GM12878 (cell line): ENCODE results near the gene PIP5KL1. TPM values are rescaled to one million over a fixed set of nuclear protein-coding genes. Genes with fewer than 3 reads are reported as not detected.

Experiments used
- ATAC-seq: fragments of 200-7000 bp; cut with Tn5 transposase; 3 replicates; pipeline ENCODE4 v1.9.1; 2020; ENCODE audit warnings: mild to moderate bottlenecking, moderate library complexity
- BruUV-seq: library from RNA; stranded (reverse); fragments of 400-500 nt; replicated peaks from 2 replicates; lab custom pipeline; 2021; lab: Mats Ljungman, UMichigan
- CTCF ChIA-PET: fragments of 300-600 bp; sonication (Branson Sonifier 250); formaldehyde crosslinking; extraction: SDS; loops from one replicate; lab custom pipeline; 2021; ENCODE audit warnings: inconsistent platforms; lab: Yijun Ruan, JAX
- POLR2A ChIA-PET: fragments of 350-600 bp; formaldehyde crosslinking; extraction: SDS; loops from one replicate; lab custom pipeline; 2021; ENCODE audit warnings: inconsistent platforms; lab: Charles Lee
- RAD21 ChIA-PET: fragments of 300-600 bp; sonication (Branson Sonifier 250); formaldehyde crosslinking; loops from one replicate; lab custom pipeline; 2023; ENCODE audit warnings: antibody characterized with exemption; ENCODE audit not compliant: unreplicated experiment; lab: Charles Lee
- SMC1A ChIA-PET: fragments of 300-600 bp; sonication (Branson Sonifier 250); formaldehyde crosslinking; loops from one replicate; lab custom pipeline; 2023; ENCODE audit not compliant: unreplicated experiment, uncharacterized antibody; lab: Charles Lee
- DNase-seq: peaks from one replicate; pipeline ENCODE4 v3.0.0-alpha.2; 2011; ENCODE audit warnings: low read depth, low spot score
- FAIRE-seq: peaks from 3 replicates; lab custom pipeline; 2011; peaks lifted over from hg19 to GRCh38; lab: Jason Lieb, UNC
- H2AFZ ChIP-seq: 2 replicates; pipeline ENCODE4 v1.6.0; 2011; ENCODE audit warnings: low read depth, low read length, control low read depth; ENCODE audit not compliant: control insufficient read depth
- H3K27ac ChIP-seq: 2 replicates; pipeline ENCODE4 v1.5.1; 2011; ENCODE audit warnings: control low read depth; ENCODE audit not compliant: control insufficient read depth, insufficient read depth
- H3K27me3 ChIP-seq, 2 experiments: replicated peaks in 1 of 2; 2 replicates each; pipeline versions ENCODE4 v1.6.0 to v1.6.1; 2011; ENCODE audit warnings: low read length in 1 of 2; ENCODE audit not compliant: control insufficient read depth in 2 of 2, insufficient read depth in 2 of 2
- H3K36me3 ChIP-seq, 2 experiments: 2 replicates each; pipeline ENCODE4 v1.5.1; 2011; ENCODE audit warnings: low read length in 1 of 2; ENCODE audit not compliant: control insufficient read depth in 2 of 2, insufficient read depth in 2 of 2
- H3K4me1 ChIP-seq: 2 replicates; pipeline ENCODE4 v1.6.1; 2011; ENCODE audit warnings: mild to moderate bottlenecking, low read length, moderate library complexity, mixed read lengths; ENCODE audit not compliant: control insufficient read depth, insufficient read depth
- H3K4me2 ChIP-seq: 2 replicates; pipeline ENCODE4 v1.6.0; 2011; ENCODE audit warnings: control low read depth; ENCODE audit not compliant: control insufficient read depth, insufficient read depth
- H3K4me3 ChIP-seq: fragments of 200-600 bp; sonication (generic); 2 replicates; pipeline ENCODE4 v1.5.1; 2016
- H3K79me2 ChIP-seq: 2 replicates; pipeline ENCODE4 v1.6.0; 2011; ENCODE audit warnings: low read length; ENCODE audit not compliant: control insufficient read depth, insufficient read depth
- H3K9ac ChIP-seq: 2 replicates; pipeline ENCODE4 v1.8.0; 2011; ENCODE audit warnings: low read length, control low read depth, mixed read lengths; ENCODE audit not compliant: control insufficient read depth, insufficient read depth
- H3K9me3 ChIP-seq: replicated peaks from 3 replicates; pipeline ENCODE4 v1.5.1; 2011; ENCODE audit warnings: mild to moderate bottlenecking, low read length; ENCODE audit not compliant: control insufficient read depth, insufficient read depth
- H4K20me1 ChIP-seq: 2 replicates; pipeline ENCODE4 v1.6.0; 2011; ENCODE audit not compliant: control insufficient read depth, insufficient read depth
- CBX3 ChIP-seq: fragments of 200-600 bp; sonication (generic); IDR thresholded peaks from 2 replicates; pipeline ENCODE4 v1.6.1; 2016; ENCODE audit warnings: low read depth, borderline replicate concordance
- EZH2 ChIP-seq: IDR thresholded peaks from 2 replicates; pipeline ENCODE4 v1.6.1; 2012; ENCODE audit warnings: low read depth, mild to moderate bottlenecking, control low read depth, inconsistent platforms, low read length, borderline replicate concordance; ENCODE audit not compliant: control insufficient read depth
- FOXK2 ChIP-seq: fragments of 450-650 bp; IDR thresholded peaks from 2 replicates; pipeline ENCODE4 v1.6.1; 2017; ENCODE audit warnings: mild to moderate bottlenecking, moderate library complexity
- JUNB ChIP-seq: IDR thresholded peaks from 2 replicates; pipeline ENCODE4 v1.6.1; 2016; ENCODE audit warnings: antibody characterized with exemption, mild to moderate bottlenecking
- KAT2A ChIP-seq: conservative IDR thresholded peaks from 2 replicates; pipeline ENCODE4 v1.6.1; 2011; ENCODE audit warnings: low read depth, low read length; ENCODE audit not compliant: control insufficient read depth
- LARP7 ChIP-seq: fragments of 450-650 bp; IDR thresholded peaks from 2 replicates; pipeline ENCODE4 v1.6.1; 2017; ENCODE audit warnings: mild to moderate bottlenecking
- MTA3 ChIP-seq: IDR thresholded peaks from 2 replicates; pipeline ENCODE4 v1.6.1; 2012; ENCODE audit warnings: low read length, inconsistent platforms, borderline replicate concordance
- NFXL1 ChIP-seq: fragments of 450-650 bp; IDR thresholded peaks from 2 replicates; pipeline ENCODE4 v1.6.1; 2017; ENCODE audit warnings: antibody characterized with exemption, mild to moderate bottlenecking, borderline replicate concordance
- RELA ChIP-seq: fragments of 450-650 bp; IDR thresholded peaks from 2 replicates; pipeline ENCODE4 v1.8.0; 2014; ENCODE audit warnings: borderline replicate concordance; ENCODE audit not compliant: partially characterized antibody
- SIN3A ChIP-seq: IDR thresholded peaks from 2 replicates; pipeline ENCODE4 v1.6.1; 2012; ENCODE audit warnings: low read depth, low read length, improper control_type of control experiment
- SMARCA5 ChIP-seq: fragments of 450-650 bp; IDR thresholded peaks from 2 replicates; pipeline ENCODE4 v1.6.1; 2017; ENCODE audit warnings: mild to moderate bottlenecking
- STAT1 ChIP-seq: fragments of 450-650 bp; conservative IDR thresholded peaks from 2 replicates; pipeline ENCODE4 v1.6.1; 2014; ENCODE audit warnings: antibody characterized with exemption, mild to moderate bottlenecking
- SUZ12 ChIP-seq: fragments of 200-600 bp; sonication (generic); IDR thresholded peaks from one replicate; pipeline ENCODE4 v1.6.1; 2018; ENCODE audit warnings: antibody characterized with exemption, mild to moderate bottlenecking; ENCODE audit not compliant: unreplicated experiment
- TBL1XR1 ChIP-seq: IDR thresholded peaks from 2 replicates; pipeline ENCODE4 v1.6.1; 2012; ENCODE audit warnings: low read depth, low read length, improper control_type of control experiment
- WGBS: methylation state at CpG from one replicate; pipeline ENCODE4 v1.1.6; 2016; ENCODE audit warnings: low lambda C conversion rate; ENCODE audit not compliant: insufficient replicate concordance, insufficient coverage; ENCODE audit errors: missing lambda C conversion rate; 5-methylcytosine and 5-hydroxymethylcytosine counted together
- in situ Hi-C: fragments of 300-500 bp; cut with MboI; formaldehyde crosslinking; loops from 9 replicates; pipeline ENCODE4 v1.14.3; 2018; ENCODE audit warnings: mixed read lengths
- intact Hi-C: fragments of 100-400 bp; cut with micrococcal nuclease; formaldehyde crosslinking; loops from one replicate; pipeline ENCODE4 v1.14.2; 2022; ENCODE audit not compliant: unreplicated experiment
- polyA plus RNA-seq, 11 experiments: library from polyadenylated mRNA; depleted of rRNA in 4 of 11; unstranded in 6 of 11; stranded (reverse) in 5 of 11; fragments of >200 nt; fragmentation: Nextera tagmentation in 4 of 11; fragmentation: Illumina TruSeq in 1 of 11; extraction: Ambion mirVana in 4 of 11; extraction: Trizol in 1 of 11; gene quantifications; 1 replicate in 1 of 11; 2 replicates in 10 of 11; pipeline versions ENCODE4 v1.2.1 to v1.2.3, GENCODE V29; 2011 to 2016; ENCODE audit warnings: inconsistent platforms in 2 of 11, missing spikeins in 2 of 11, low read depth in 1 of 11
- total RNA-seq, 4 experiments: library from RNA; depleted of rRNA in 3 of 4; stranded (reverse); fragments of >200 nt in 3 of 4; fragmentation: Illumina TruSeq in 1 of 4; extraction: Trizol in 1 of 4; gene quantifications; 2 replicates each; pipeline versions ENCODE4 v1.2.1 to v1.2.3, GENCODE V29; 2013 to 2021
- TF ChIP-seq, protein P1 (sequence below): IDR thresholded peaks from 2 replicates; pipeline ENCODE4 v1.6.1; 2011; ENCODE audit warnings: mild to moderate bottlenecking, low read depth, low read length, moderate library complexity; ENCODE audit not compliant: insufficient replicate concordance

Gene PIP5KL1
- total and polyA plus RNA-seq, 10 of the 15 experiments (the other 5 are each of a cell fraction or from before 2014, with no cell fraction given): 0.04 to 0.67 (median 0.43) TPM; not detected in 2

DNA sequence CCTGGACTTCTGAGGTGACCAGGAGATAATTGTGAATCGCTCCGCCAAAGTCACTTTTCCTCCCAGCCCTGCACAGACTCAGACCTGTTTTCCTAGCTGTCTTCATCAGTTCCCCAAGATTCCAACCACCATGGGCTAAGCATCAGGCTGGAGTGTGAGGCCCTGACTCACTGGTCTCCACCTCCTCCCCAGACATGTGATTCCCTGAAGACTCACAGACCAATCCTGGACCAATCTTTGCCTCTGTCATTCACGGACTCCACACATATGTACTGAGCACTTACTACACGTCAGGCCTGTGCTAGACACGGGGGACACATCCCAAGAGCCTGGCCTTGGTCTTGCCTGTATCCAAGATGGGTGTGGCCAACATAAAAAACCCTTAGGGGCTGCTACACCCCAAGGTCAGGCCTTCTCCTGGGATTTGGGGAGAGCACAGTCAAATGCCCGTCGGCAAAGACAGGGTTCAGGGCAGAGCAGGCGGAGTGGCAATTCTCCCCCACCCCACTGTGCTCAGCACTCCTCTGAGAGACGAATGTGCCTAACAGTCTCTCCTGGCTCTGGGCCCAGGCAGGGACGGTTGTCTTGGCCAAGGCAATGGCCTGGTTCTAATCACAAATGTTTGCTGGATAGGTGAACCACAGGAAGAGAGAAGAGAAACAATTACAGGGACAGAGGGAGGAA, 38.3 kb upstream of the PIP5KL1 start (continued):
- TF ChIP-seq STAT1 (no peak), RELA (no peak), MTA3 (no peak), KAT2A (no peak), JUNB (no peak), SUZ12 (no peak), LARP7 (no peak), NFXL1 (no peak), FOXK2 (no peak), SIN3A (no peak)
- TF ChIP-seq, protein P1, sequence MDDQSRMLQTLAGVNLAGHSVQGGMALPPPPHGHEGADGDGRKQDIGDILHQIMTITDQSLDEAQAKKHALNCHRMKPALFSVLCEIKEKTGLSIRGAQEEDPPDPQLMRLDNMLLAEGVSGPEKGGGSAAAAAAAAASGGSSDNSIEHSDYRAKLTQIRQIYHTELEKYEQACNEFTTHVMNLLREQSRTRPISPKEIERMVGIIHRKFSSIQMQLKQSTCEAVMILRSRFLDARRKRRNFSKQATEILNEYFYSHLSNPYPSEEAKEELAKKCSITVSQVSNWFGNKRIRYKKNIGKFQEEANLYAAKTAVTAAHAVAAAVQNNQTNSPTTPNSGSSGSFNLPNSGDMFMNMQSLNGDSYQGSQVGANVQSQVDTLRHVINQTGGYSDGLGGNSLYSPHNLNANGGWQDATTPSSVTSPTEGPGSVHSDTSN: no peak

- no peaks in the 10 kb centered on the region for H3K27me3 ChIP-seq
- RAD21 ChIA-PET: interaction anchor here (1.6 kb wide), 1 partner anchor 67 kb away, joined by 3 read pairs; no protein-coding TSS in a partner anchor
- WGBS: 88% methylated on average over 3 of the region's 3 CpGs
- no peak for FAIRE-seq
- no peak overlapping the region for H2AFZ ChIP-seq
- CTCF ChIA-PET: interaction anchor here (1.7 kb wide), 1 partner anchor 11 kb away, joined by 5 read pairs; no protein-coding TSS in a partner anchor
- TF ChIP-seq TBL1XR1: no peak
- TF ChIP-seq SMARCA5: no peak
- TF ChIP-seq EZH2: no peak
- TF ChIP-seq CBX3: no peak
- intact Hi-C loops: no loop called here
- peaks cover 0 to 2% of the 10 kb centered on the region in 2 experiments; a peak in 3 of 4 replicates for H3K36me3 ChIP-seq
- no peak for DNase-seq
- H3K9ac ChIP-seq: no peak overlapping the region
- peaks cover 55% of the 10 kb centered on the region for H3K4me1 ChIP-seq
- no peaks in the 10 kb centered on the region for H3K9me3 ChIP-seq
- BruUV-seq: no TSS peak
- no peak overlapping the region for H3K4me3 ChIP-seq
- SMC1A ChIA-PET: no interaction called here
- no peak overlapping the region for H3K27ac ChIP-seq
- H3K79me2 ChIP-seq: peaks cover 36% of the 10 kb centered on the region
- POLR2A ChIA-PET: interaction anchor here (0.6 kb wide), 1 partner anchor 14 kb away, joined by 5 read pairs; no protein-coding TSS in a partner anchor
- peaks cover 14% of the 10 kb centered on the region for H4K20me1 ChIP-seq
- in situ Hi-C loops: loop anchor here (10.0 kb wide), 1 partner anchor 67 kb away; no protein-coding TSS in a partner anchor
- no peak overlapping the region for H3K4me2 ChIP-seq
- no peak for ATAC-seq
These were observed 37.5 kb upstream of the PIP5KL1 start for GRCh38 chr9:127968042-127968441.
